Kidney (tissue), 14 donors: Measurements from ENCODE around the gene GPBAR1. TPM values are rescaled to one million over a fixed set of nuclear protein-coding genes. Genes with fewer than 3 reads are reported as not detected.
A peak's percentile ranks its signal among the peaks of the same experiment; 100 is the strongest.

ENCODE experiments used
- DNase-seq, 5 donors: peaks; one replicate each; pipeline ENCODE4 v3.0.0-alpha.2; 2013 to 2020
- FAIRE-seq: peaks from 2 replicates; lab custom pipeline; 2012; peaks lifted over from hg19 to GRCh38; lab: Jason Lieb, UNC
- H3K27ac ChIP-seq, 2 donors: one replicate each; pipeline ENCODE4 v1.7.0; 2013; ENCODE audit warnings: low read depth in 2 of 2, low read length in 2 of 2, inconsistent platforms in 1 of 2
- H3K27me3 ChIP-seq: one replicate; pipeline ENCODE4 v1.7.1; 2013; ENCODE audit warnings: low read length, inconsistent platforms; ENCODE audit not compliant: control insufficient read depth, insufficient read depth
- H3K36me3 ChIP-seq, 3 donors: one replicate each; pipeline versions ENCODE4 v1.7.0 to v1.7.1; 2013; ENCODE audit warnings: low read length in 3 of 3, control low read depth in 1 of 3, inconsistent platforms in 1 of 3; ENCODE audit not compliant: insufficient read depth in 3 of 3, control insufficient read depth in 2 of 3
- H3K4me1 ChIP-seq, 3 donors: one replicate each; pipeline versions ENCODE4 v1.7.0 to v1.7.1; 2013; ENCODE audit warnings: low read length in 3 of 3, inconsistent platforms in 1 of 3, low read depth in 1 of 3; ENCODE audit not compliant: control insufficient read depth in 2 of 3, insufficient read depth in 2 of 3
- H3K4me3 ChIP-seq, 3 donors: one replicate each; pipeline versions ENCODE4 v1.7.0 to v1.8.1; 2013; ENCODE audit warnings: low read length in 3 of 3, control low read depth in 1 of 3, inconsistent platforms in 1 of 3
- H3K9ac ChIP-seq, 3 donors: one replicate each; pipeline versions ENCODE4 v1.7.0 to v1.7.1; 2013; ENCODE audit warnings: low read length in 3 of 3, control low read depth in 1 of 3, inconsistent platforms in 1 of 3
- H3K9me3 ChIP-seq, 3 donors: one replicate each; pipeline versions ENCODE4 v1.7.0 to v1.7.1; 2013; ENCODE audit warnings: low read length in 3 of 3, control low read depth in 1 of 3, inconsistent platforms in 1 of 3; ENCODE audit not compliant: control insufficient read depth in 2 of 3, insufficient read depth in 1 of 3
- CTCF ChIP-seq: IDR thresholded peaks from 3 replicates; pipeline ENCODE4 v1.5.1; 2012; ENCODE audit warnings: mild to moderate bottlenecking, moderate library complexity, borderline replicate concordance; ENCODE audit not compliant: insufficient read depth; ENCODE audit errors: extremely low read depth
- intact Hi-C: fragments of 100-400 bp; cut with DNase I; formaldehyde crosslinking; loops from one replicate; pipeline ENCODE4 v1.11.1; 2022
- polyA plus RNA-seq: library from polyadenylated mRNA; stranded (reverse); fragments of 350-450 nt; fragmentation: Illumina TruSeq; extraction: RNeasy Lipid Tissue Mini Kit (QIAGEN cat#74804); gene quantifications from one replicate; pipeline ENCODE4 v1.2.3, GENCODE V29; 2014; ENCODE audit warnings: low read depth, low replicate concordance; ENCODE audit not compliant: insufficient read depth
- total RNA-seq: library from RNA; stranded (reverse); fragmentation: NEBNext Ultra II Directional; extraction: Animal tissue kit (Norgen Biotek cat#: 25700); gene quantifications from one replicate; pipeline ENCODE4 v1.2.1, GENCODE V29; 2021
- donor health status: control.
- donor health status: control.
- donor health status: control.
- donor health status: control.
- donor health status: control.
- donor health status: DM: yes; HTN: yes; CAD: no.
- donor health status: Normal renal cell carcinoma (clear cell type).

Gene GPBAR1
- total and polyA plus RNA-seq, 2 donors from 2014 or later = 3.2 to 6.0 TPM

- no peak for DNase-seq
- peak overlapping the region; percentile 98 for H3K27ac ChIP-seq
- no peaks in the 10 kb centered on the region for H3K9me3 ChIP-seq
- no peaks in the 10 kb centered on the region for H3K27me3 ChIP-seq
- no peaks in the 10 kb centered on the region for H3K36me3 ChIP-seq
- peaks cover 9 to 51% (median 47%) of the 10 kb centered on the region in 3 donors for H3K4me1 ChIP-seq
- intact Hi-C loops = loop anchor here (10.0 kb wide), 1 partner anchor 103 kb away; the partner anchor contains the start of gene CTDSP1
- FAIRE-seq = no peak
- H3K9ac ChIP-seq = peak overlapping the region; percentile 30 to 85 (median 84)
- TF ChIP-seq CTCF = no peak
- peak overlapping the region; percentile 66 to 86 (median 73) for H3K4me3 ChIP-seq
Observed at GRCh38 chr2:218291318-218292047, 30.7 kb downstream of the GPBAR1 start.

DNA sequence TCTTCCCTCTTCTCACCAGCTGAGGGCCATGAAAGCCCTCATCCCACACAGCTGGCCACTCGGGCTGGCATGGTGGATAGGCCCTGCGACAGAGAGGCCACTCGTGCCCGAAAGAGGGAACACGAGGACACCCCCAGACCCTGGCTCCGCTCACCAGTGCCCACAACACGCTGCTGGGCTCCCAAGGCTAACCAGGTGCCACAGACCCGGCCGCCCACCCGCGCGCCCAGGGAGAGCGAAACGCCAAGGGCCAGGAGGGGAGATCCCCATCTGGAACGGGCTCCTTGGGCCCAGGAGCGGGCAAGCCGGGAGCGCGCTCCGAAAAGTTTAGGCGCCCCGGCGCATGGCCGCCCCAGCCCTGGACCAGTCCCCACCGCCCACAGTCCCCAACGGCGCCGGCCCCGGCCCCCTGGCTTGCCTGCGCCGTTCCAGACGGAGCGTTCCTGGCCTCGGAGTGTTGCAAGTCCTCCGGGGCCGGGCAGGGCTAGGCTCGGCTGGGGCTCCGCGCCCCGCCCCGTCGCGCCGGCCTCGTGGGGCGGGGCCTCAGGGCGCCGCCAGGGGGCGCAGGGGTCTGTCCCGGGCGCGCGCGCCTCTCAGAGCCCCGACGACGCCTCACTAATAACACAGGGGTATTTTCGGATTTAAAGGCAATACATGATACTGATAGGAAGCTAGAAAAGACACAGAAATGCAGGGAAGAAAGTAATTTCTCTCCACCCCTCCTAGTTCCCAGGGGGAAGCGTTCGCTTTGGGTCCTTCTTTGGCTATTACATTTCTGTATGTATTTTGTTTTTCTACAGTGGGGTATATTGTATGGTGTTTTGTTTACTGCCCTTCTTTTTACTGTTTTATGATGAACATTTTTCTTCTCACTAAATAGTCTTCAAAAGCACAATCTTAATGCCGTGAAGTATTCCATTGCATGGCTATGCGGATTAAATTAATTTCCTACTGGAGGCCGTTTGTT is 31.5 kb downstream of the GPBAR1 start, which contains the start of gene TMBIM1:
TMBIM1 (minus strand) TSS at position 456 of the 967 bp plus-strand sequence. CDS start 10,362 bp downstream, outside the sequence.
- DNase-seq (peak; percentile 82 to 94 (median 86)), FAIRE-seq (no peak)
- Histone ChIP-seq H3K9ac (peak within 1 kb of the TSS; percentile 30 to 85 (median 84)), H3K27me3 (no peaks in the 10 kb centered on the region), H3K4me1 (peaks cover 9 to 43% (median 40%) of the 10 kb centered on the region in 3 donors), H3K27ac (peak within 1 kb of the TSS; percentile 98), H3K36me3 (no peaks in the 10 kb centered on the region), H3K9me3 (no peaks in the 10 kb centered on the region), H3K4me3 (peak within 1 kb of the TSS; percentile 66 to 86 (median 73))
- peak; percentile 67 for TF ChIP-seq CTCF
- intact Hi-C loops = loop anchor here (10.0 kb wide), 1 partner anchor 102 kb away; the partner anchor contains the start of gene CTDSP1

DNA sequence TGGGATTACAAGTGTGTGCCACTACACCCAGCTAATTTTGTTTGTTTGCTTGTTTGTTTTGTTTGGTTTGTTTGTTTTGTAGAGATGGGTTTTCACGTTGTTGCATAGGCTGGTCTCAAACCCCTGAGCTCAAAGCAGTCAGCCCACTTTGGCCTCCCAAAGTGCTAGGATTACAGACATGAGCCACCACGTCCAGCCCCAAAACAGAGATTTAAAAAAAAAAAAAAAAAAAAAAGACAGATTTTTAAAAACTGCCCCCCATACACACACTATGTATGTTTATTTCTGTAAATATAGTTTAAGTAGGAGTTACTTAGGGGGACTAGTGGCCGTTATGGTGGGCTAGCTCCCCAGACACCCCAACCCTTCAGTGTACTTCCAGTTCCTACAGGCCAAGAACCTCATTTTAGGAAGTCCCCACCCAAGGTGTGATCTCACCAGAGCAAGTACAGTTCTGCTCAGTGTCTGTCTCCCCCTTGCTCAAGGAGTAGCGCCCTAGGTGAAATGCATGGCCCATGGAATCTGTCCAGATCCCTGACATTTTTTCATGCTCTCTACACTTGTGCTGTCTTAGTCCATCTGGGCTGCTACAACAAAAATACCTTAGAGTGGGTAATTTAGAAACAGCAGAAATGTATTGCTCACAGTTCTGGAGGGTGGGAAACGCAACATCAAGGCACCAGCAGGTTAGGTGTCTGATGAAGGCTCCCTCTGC is 33.1 kb downstream of the GPBAR1 start:
- H3K4me1 ChIP-seq = peaks cover 9 to 37% (median 36%) of the 10 kb centered on the region in 3 donors

More for the DNA sequence above, 33.1 kb downstream of the GPBAR1 start:
- intact Hi-C loops = loop anchor here (10.0 kb wide), 1 partner anchor 101 kb away; the partner anchor contains the start of gene CTDSP1
- Histone ChIP-seq H3K9me3 (no peaks in the 10 kb centered on the region), H3K36me3 (no peaks in the 10 kb centered on the region), H3K27ac (peak overlapping the region in 1 of 2 donors; percentile 98), H3K27me3 (no peaks in the 10 kb centered on the region), H3K9ac (no peak overlapping the region), H3K4me3 (no peak overlapping the region)
- DNase-seq (no peak), FAIRE-seq (no peak)
- TF ChIP-seq CTCF = no peak
